ENCODE measurements around the gene CELF2.

- no peak for TF ChIP-seq EZH2 (IDR thresholded peaks at IDR 0.05; ENCODE audit: insufficient read depth, poor library complexity, severe bottlenecking)
- no peak for TF ChIP-seq EZH2phosphoT487 (IDR thresholded peaks at IDR 0.05; ENCODE audit: insufficient read depth, low read depth)
Observed at GRCh38 chr10:11134411-11134810, 116.7 kb downstream of the CELF2 start.

Data from GM23248 (cell line).